Measurements from ENCODE around the gene IER3. TPM values are rescaled to one million over a fixed set of nuclear protein-coding genes. Genes with fewer than 3 reads are reported as not detected.

The IER3 gene
- total and polyA plus RNA-seq, 9 of the 15 experiments (the other 6 are each of a cell fraction or from before 2014, with no cell fraction given): 1.5 to 30.0 (median 11.5) TPM

- TF ChIP-seq POLR3G (IDR thresholded peaks at IDR 0.05; ENCODE audit: extremely low read depth, insufficient read length, insufficient replicate concordance) (no peak), UBTF (IDR thresholded peaks at IDR 0.05; ENCODE audit: borderline replicate concordance in 1 of 2, low read depth in 2 of 2, low read length in 2 of 2) (no peak), NR2C1 (IDR thresholded peaks at IDR 0.05) (peak; percentile 90), NR2C1 (tag; IDR thresholded peaks at IDR 0.05) (peak; percentile 82), TAL1 (IDR thresholded peaks at IDR 0.05) (peak; percentile 33; the same call in 1 of the 2 replicates), ZSCAN29 (IDR thresholded peaks at IDR 0.05) (no peak), ZNF174 (CRISPR knock-in tag; IDR thresholded peaks at IDR 0.05) (no peak), TAF7 (tag; IDR thresholded peaks at IDR 0.05) (no peak; the same call in 1 of the 2 replicates), PHTF2 (CRISPR knock-in tag; IDR thresholded peaks at IDR 0.05) (0 out of 2 replicates have a peak, but pooled peaks have one; percentile 71), MCM7 (IDR thresholded peaks at IDR 0.05) (no peak), SRF (CRISPR knock-in tag; IDR thresholded peaks at IDR 0.05) (peak in 1 of 2 experiments; percentile 22; a peak in 1 of 4 replicates), WHSC1 (IDR thresholded peaks at IDR 0.05; ENCODE audit: low read length) (no peak), ZNF280A (IDR thresholded peaks at IDR 0.05; ENCODE audit: low read depth, partially characterized antibody) (no peak), EGR1 (conservative IDR thresholded peaks at IDR 0.05) (peak; percentile 94), NBN (IDR thresholded peaks at IDR 0.05; ENCODE audit: low read depth) (peak; percentile 88), TRIM24 (IDR thresholded peaks at IDR 0.05) (peak; percentile 87 to 96)
- TF ChIP-seq, protein P1, sequence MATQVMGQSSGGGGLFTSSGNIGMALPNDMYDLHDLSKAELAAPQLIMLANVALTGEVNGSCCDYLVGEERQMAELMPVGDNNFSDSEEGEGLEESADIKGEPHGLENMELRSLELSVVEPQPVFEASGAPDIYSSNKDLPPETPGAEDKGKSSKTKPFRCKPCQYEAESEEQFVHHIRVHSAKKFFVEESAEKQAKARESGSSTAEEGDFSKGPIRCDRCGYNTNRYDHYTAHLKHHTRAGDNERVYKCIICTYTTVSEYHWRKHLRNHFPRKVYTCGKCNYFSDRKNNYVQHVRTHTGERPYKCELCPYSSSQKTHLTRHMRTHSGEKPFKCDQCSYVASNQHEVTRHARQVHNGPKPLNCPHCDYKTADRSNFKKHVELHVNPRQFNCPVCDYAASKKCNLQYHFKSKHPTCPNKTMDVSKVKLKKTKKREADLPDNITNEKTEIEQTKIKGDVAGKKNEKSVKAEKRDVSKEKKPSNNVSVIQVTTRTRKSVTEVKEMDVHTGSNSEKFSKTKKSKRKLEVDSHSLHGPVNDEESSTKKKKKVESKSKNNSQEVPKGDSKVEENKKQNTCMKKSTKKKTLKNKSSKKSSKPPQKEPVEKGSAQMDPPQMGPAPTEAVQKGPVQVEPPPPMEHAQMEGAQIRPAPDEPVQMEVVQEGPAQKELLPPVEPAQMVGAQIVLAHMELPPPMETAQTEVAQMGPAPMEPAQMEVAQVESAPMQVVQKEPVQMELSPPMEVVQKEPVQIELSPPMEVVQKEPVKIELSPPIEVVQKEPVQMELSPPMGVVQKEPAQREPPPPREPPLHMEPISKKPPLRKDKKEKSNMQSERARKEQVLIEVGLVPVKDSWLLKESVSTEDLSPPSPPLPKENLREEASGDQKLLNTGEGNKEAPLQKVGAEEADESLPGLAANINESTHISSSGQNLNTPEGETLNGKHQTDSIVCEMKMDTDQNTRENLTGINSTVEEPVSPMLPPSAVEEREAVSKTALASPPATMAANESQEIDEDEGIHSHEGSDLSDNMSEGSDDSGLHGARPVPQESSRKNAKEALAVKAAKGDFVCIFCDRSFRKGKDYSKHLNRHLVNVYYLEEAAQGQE (IDR thresholded peaks at IDR 0.05; ENCODE audit: borderline replicate concordance): no peak
- TF ChIP-seq, protein P1 (CRISPR knock-in tag; IDR thresholded peaks at IDR 0.05; ENCODE audit: low read depth): peak; percentile 25; the same call in 1 of the 2 replicates
These were observed 27.1 kb downstream of the IER3 start, which contains the start of gene MDC1 (continued) for GRCh38 chr6:30717129-30717844.
